Endometrial microvascular endothelial cells (primary cell): ENCODE data around the gene TNS1. TPM values are rescaled to one million over a fixed set of nuclear protein-coding genes. Genes with fewer than 3 reads are reported as not detected.
"Not testable (repeated sequence)": the region's sequence is repeated elsewhere in the genome, so short reads cannot be mapped to it uniquely, and the experiment has no call there.

Source experiments
- in situ Hi-C: cut with HindIII; loops from 2 replicates; pipeline ENCODE4 v1.10.0; 2017; ENCODE audit warnings: low sequenced_read_pairs, low pct_unique_long_range_greater_than_20kb; ENCODE audit errors: inconsistent ontology term
- total RNA-seq: library from RNA; depleted of rRNA; stranded (reverse); fragments of >200 nt; gene quantifications from one replicate; pipeline ENCODE4 v1.2.3, GENCODE V29; 2015; ENCODE audit errors: inconsistent ontology term

TNS1 gene
- 20.9 TPM for total RNA-seq

- in situ Hi-C loops = no loop called here
These were observed at the start of gene TNS1 for GRCh38 chr2:218002845-218003180. Gene TNS1 (minus strand): TSS chr2:218002995. CDS start chr2:218002872, 123 bp downstream.

- in situ Hi-C loops = no loop called here
These were observed 49.1 kb upstream of the TNS1 start for GRCh38 chr2:218051903-218052302.

- in situ Hi-C loops = no loop called here
These were observed 44.9 kb upstream of the TNS1 start for GRCh38 chr2:218047536-218048225.

GRCh38 chr2:218046238-218046637 is 43.4 kb upstream of the TNS1 start:
- in situ Hi-C loops = no loop called here

- in situ Hi-C loops = not testable (repeated sequence)
These were observed 41.8 kb upstream of the TNS1 start for GRCh38 chr2:218044599-218044998.

- in situ Hi-C loops = no loop called here
These were observed 40.9 kb upstream of the TNS1 start for GRCh38 chr2:218043701-218044109.

- in situ Hi-C loops = no loop called here
These were observed 40.3 kb upstream of the TNS1 start for GRCh38 chr2:218043100-218043499.

GRCh38 chr2:218041302-218042168 is 38.7 kb upstream of the TNS1 start:
- in situ Hi-C loops = no loop called here

GRCh38 chr2:218040883-218041282 is 38.1 kb upstream of the TNS1 start:
- in situ Hi-C loops = no loop called here

GRCh38 chr2:218039171-218039570 is 36.4 kb upstream of the TNS1 start:
- in situ Hi-C loops = no loop called here

- in situ Hi-C loops = no loop called here
These were observed 33.6 kb upstream of the TNS1 start for GRCh38 chr2:218036371-218036770.

GRCh38 chr2:218035463-218036100 is 32.8 kb upstream of the TNS1 start:
- in situ Hi-C loops = no loop called here

GRCh38 chr2:218034497-218035213 is 31.9 kb upstream of the TNS1 start:
- in situ Hi-C loops = not testable (repeated sequence)

GRCh38 chr2:218033590-218034496 is 31.0 kb upstream of the TNS1 start:
- in situ Hi-C loops = no loop called here

- in situ Hi-C loops = no loop called here
These were observed 30.4 kb upstream of the TNS1 start for GRCh38 chr2:218033208-218033589.

- in situ Hi-C loops = no loop called here
These were observed 29.8 kb upstream of the TNS1 start for GRCh38 chr2:218032336-218033171.

GRCh38 chr2:218031771-218032257 is 29.0 kb upstream of the TNS1 start:
- in situ Hi-C loops = no loop called here
